ENCODE measurements around the gene ZSCAN26.

Gene ZSCAN26

GRCh38 chr6:28225056-28225834, 41.7 kb upstream of the ZSCAN26 start, which contains the start of gene ZSCAN9:
Gene ZSCAN9 (plus strand): TSS chr6:28225275. CDS start chr6:28227085, 1,810 bp downstream.
- Histone ChIP-seq H3K36me3 (ENCODE audit: control insufficient read depth in 4 of 4, insufficient read depth in 4 of 4, low read length in 3 of 4) (peaks cover 6 to 31% (median 24%) of the 10 kb centered on the region in 4 experiments), H3K9me3 (ENCODE audit: control extremely low read depth in 1 of 5, control insufficient read depth in 4 of 5, insufficient read depth in 2 of 5, low read depth in 1 of 5, low read length in 4 of 5) (no peaks in the 10 kb centered on the region), H3K4me3 (ENCODE audit: control insufficient read depth in 1 of 7, extremely low read depth in 1 of 7, insufficient read depth in 4 of 7, low read depth in 2 of 7, low read length in 6 of 7) (peak within 1 kb of the TSS; percentile 79 to 98 (median 91)), H3K27ac (ENCODE audit: insufficient read depth in 1 of 2, low read depth in 1 of 2, low read length in 2 of 2, poor library complexity in 1 of 2, severe bottlenecking in 2 of 2) (peak within 1 kb of the TSS; percentile 51 to 87), H3K4me1 (ENCODE audit: control extremely low read depth in 1 of 4, control insufficient read depth in 4 of 4, insufficient read depth in 4 of 4, low read length in 3 of 4) (peaks cover 16 to 42% (median 29%) of the 10 kb centered on the region in 4 experiments), H3K27me3 (replicated peaks in 2 of 5; ENCODE audit: control insufficient read depth in 4 of 5, insufficient read depth in 5 of 5, low read length in 4 of 5) (peaks cover 0 to 4% (median 0%) of the 10 kb centered on the region in 5 experiments)
- WGBS (ENCODE audit: insufficient coverage), result 0% methylated on average over 34 of the region's 45 CpGs
- POLR2A ChIA-PET, result no interaction called here
- CTCF ChIA-PET, result no interaction called here
- DNase-seq, result peak; percentile 56 to 64 (median 63)

- POLR2A ChIA-PET, result interaction anchor here (1.0 kb wide), 1 partner anchor 65 kb away, joined by 5 read pairs; no protein-coding TSS in a partner anchor
- Histone ChIP-seq H3K36me3 (ENCODE audit: control insufficient read depth in 4 of 4, insufficient read depth in 4 of 4, low read length in 3 of 4) (peaks cover 9 to 42% (median 32%) of the 10 kb centered on the region in 4 experiments), H3K27ac (ENCODE audit: insufficient read depth in 1 of 2, low read depth in 1 of 2, low read length in 2 of 2, poor library complexity in 1 of 2, severe bottlenecking in 2 of 2) (no peak overlapping the region), H3K9me3 (ENCODE audit: control extremely low read depth in 1 of 5, control insufficient read depth in 4 of 5, insufficient read depth in 2 of 5, low read depth in 1 of 5, low read length in 4 of 5) (no peaks in the 10 kb centered on the region), H3K27me3 (replicated peaks in 2 of 5; ENCODE audit: control insufficient read depth in 4 of 5, insufficient read depth in 5 of 5, low read length in 4 of 5) (peaks cover 0 to 4% (median 0%) of the 10 kb centered on the region in 5 experiments), H3K4me1 (ENCODE audit: control extremely low read depth in 1 of 4, control insufficient read depth in 4 of 4, insufficient read depth in 4 of 4, low read length in 3 of 4) (peaks cover 16 to 36% (median 25%) of the 10 kb centered on the region in 4 experiments), H3K4me3 (ENCODE audit: control insufficient read depth in 1 of 7, extremely low read depth in 1 of 7, insufficient read depth in 4 of 7, low read depth in 2 of 7, low read length in 6 of 7) (peak overlapping the region in 3 of 7 experiments; percentile 87 to 93 (median 91))
- DNase-seq, result no peak
- 100% methylated on average over 1 of the region's 2 CpGs for WGBS (ENCODE audit: insufficient coverage)
- CTCF ChIA-PET, result interaction anchor here (1.5 to 1.6 kb wide), 3 partner anchors 21 to 157 kb away, joined by 3 read pairs; partner anchors contain the start of gene PGBD1
These were observed 40.5 kb upstream of the ZSCAN26 start for GRCh38 chr6:28226460-28226859.

- no peak overlapping the region for H3K27ac ChIP-seq (ENCODE audit: insufficient read depth in 1 of 2, low read depth in 1 of 2, low read length in 2 of 2, poor library complexity in 1 of 2, severe bottlenecking in 2 of 2)
- H3K4me1 ChIP-seq (ENCODE audit: control extremely low read depth in 1 of 4, control insufficient read depth in 4 of 4, insufficient read depth in 4 of 4, low read length in 3 of 4), result peaks cover 0 to 12% (median 6%) of the 10 kb centered on the region in 4 experiments
- no peaks in the 10 kb centered on the region for H3K27me3 ChIP-seq (replicated peaks in 2 of 5; ENCODE audit: control insufficient read depth in 4 of 5, insufficient read depth in 5 of 5, low read length in 4 of 5)
- H3K9me3 ChIP-seq (ENCODE audit: control extremely low read depth in 1 of 5, control insufficient read depth in 4 of 5, insufficient read depth in 2 of 5, low read depth in 1 of 5, low read length in 4 of 5), result peaks cover 0 to 11% (median 0%) of the 10 kb centered on the region in 5 experiments
- ChIA-PET POLR2A (no interaction called here), CTCF (interaction anchor here (1.1 kb wide), 1 partner anchor 14 kb away, joined by 4 read pairs; no protein-coding TSS in a partner anchor)
- peaks cover 9 to 66% (median 55%) of the 10 kb centered on the region in 4 experiments for H3K36me3 ChIP-seq (ENCODE audit: control insufficient read depth in 4 of 4, insufficient read depth in 4 of 4, low read length in 3 of 4)
- no peak overlapping the region for H3K4me3 ChIP-seq (ENCODE audit: control insufficient read depth in 1 of 7, extremely low read depth in 1 of 7, insufficient read depth in 4 of 7, low read depth in 2 of 7, low read length in 6 of 7)
- 96% methylated on average over 9 of the region's 11 CpGs for WGBS (ENCODE audit: insufficient coverage)
- DNase-seq, result no peak
These were observed 34.2 kb upstream of the ZSCAN26 start for GRCh38 chr6:28232785-28233184.

GRCh38 chr6:28235912-28236452, 31.0 kb upstream of the ZSCAN26 start:
- H3K4me1 ChIP-seq (ENCODE audit: control extremely low read depth in 1 of 4, control insufficient read depth in 4 of 4, insufficient read depth in 4 of 4, low read length in 3 of 4), result peaks cover 0 to 8% (median 2%) of the 10 kb centered on the region in 4 experiments
- DNase-seq, result no peak
- H3K27ac ChIP-seq (ENCODE audit: insufficient read depth in 1 of 2, low read depth in 1 of 2, low read length in 2 of 2, poor library complexity in 1 of 2, severe bottlenecking in 2 of 2), result no peak overlapping the region
- H3K36me3 ChIP-seq (ENCODE audit: control insufficient read depth in 4 of 4, insufficient read depth in 4 of 4, low read length in 3 of 4), result peaks cover 9 to 42% (median 34%) of the 10 kb centered on the region in 4 experiments
- 100% methylated on average over 2 of the region's 3 CpGs for WGBS (ENCODE audit: insufficient coverage)
- no peak overlapping the region for H3K4me3 ChIP-seq (ENCODE audit: control insufficient read depth in 1 of 7, extremely low read depth in 1 of 7, insufficient read depth in 4 of 7, low read depth in 2 of 7, low read length in 6 of 7)
- POLR2A ChIA-PET, result no interaction called here
- CTCF ChIA-PET, result no interaction called here
- peaks cover 0 to 11% (median 0%) of the 10 kb centered on the region in 5 experiments for H3K9me3 ChIP-seq (ENCODE audit: control extremely low read depth in 1 of 5, control insufficient read depth in 4 of 5, insufficient read depth in 2 of 5, low read depth in 1 of 5, low read length in 4 of 5)
- H3K27me3 ChIP-seq (replicated peaks in 2 of 5; ENCODE audit: control insufficient read depth in 4 of 5, insufficient read depth in 5 of 5, low read length in 4 of 5), result no peaks in the 10 kb centered on the region

- Histone ChIP-seq H3K9me3 (ENCODE audit: control extremely low read depth in 1 of 5, control insufficient read depth in 4 of 5, insufficient read depth in 2 of 5, low read depth in 1 of 5, low read length in 4 of 5) (no peaks in the 10 kb centered on the region), H3K27me3 (replicated peaks in 2 of 5; ENCODE audit: control insufficient read depth in 4 of 5, insufficient read depth in 5 of 5, low read length in 4 of 5) (no peaks in the 10 kb centered on the region), H3K4me3 (ENCODE audit: control insufficient read depth in 1 of 7, extremely low read depth in 1 of 7, insufficient read depth in 4 of 7, low read depth in 2 of 7, low read length in 6 of 7) (no peak overlapping the region), H3K36me3 (ENCODE audit: control insufficient read depth in 4 of 4, insufficient read depth in 4 of 4, low read length in 3 of 4) (peaks cover 2 to 15% (median 13%) of the 10 kb centered on the region in 4 experiments), H3K27ac (ENCODE audit: insufficient read depth in 1 of 2, low read depth in 1 of 2, low read length in 2 of 2, poor library complexity in 1 of 2, severe bottlenecking in 2 of 2) (no peak overlapping the region), H3K4me1 (ENCODE audit: control extremely low read depth in 1 of 4, control insufficient read depth in 4 of 4, insufficient read depth in 4 of 4, low read length in 3 of 4) (peaks cover 0 to 8% (median 2%) of the 10 kb centered on the region in 4 experiments)
- DNase-seq, result no peak
- CTCF ChIA-PET, result no interaction called here
- POLR2A ChIA-PET, result no interaction called here
- 100% methylated on average over 1 of the region's 1 CpG for WGBS (ENCODE audit: insufficient coverage)
These were observed 27.3 kb upstream of the ZSCAN26 start for GRCh38 chr6:28239636-28240035.

GRCh38 chr6:28240471-28240870, 26.5 kb upstream of the ZSCAN26 start:
- Histone ChIP-seq H3K27me3 (replicated peaks in 2 of 5; ENCODE audit: control insufficient read depth in 4 of 5, insufficient read depth in 5 of 5, low read length in 4 of 5) (no peaks in the 10 kb centered on the region), H3K36me3 (ENCODE audit: control insufficient read depth in 4 of 4, insufficient read depth in 4 of 4, low read length in 3 of 4) (peaks cover 2 to 22% (median 18%) of the 10 kb centered on the region in 4 experiments), H3K27ac (ENCODE audit: insufficient read depth in 1 of 2, low read depth in 1 of 2, low read length in 2 of 2, poor library complexity in 1 of 2, severe bottlenecking in 2 of 2) (no peak overlapping the region), H3K4me1 (ENCODE audit: control extremely low read depth in 1 of 4, control insufficient read depth in 4 of 4, insufficient read depth in 4 of 4, low read length in 3 of 4) (peaks cover 0 to 8% (median 2%) of the 10 kb centered on the region in 4 experiments), H3K9me3 (ENCODE audit: control extremely low read depth in 1 of 5, control insufficient read depth in 4 of 5, insufficient read depth in 2 of 5, low read depth in 1 of 5, low read length in 4 of 5) (no peaks in the 10 kb centered on the region), H3K4me3 (ENCODE audit: control insufficient read depth in 1 of 7, extremely low read depth in 1 of 7, insufficient read depth in 4 of 7, low read depth in 2 of 7, low read length in 6 of 7) (no peak overlapping the region)
- POLR2A ChIA-PET, result no interaction called here
- CTCF ChIA-PET, result no interaction called here
- WGBS (ENCODE audit: insufficient coverage), result no CpG with 5 or more reads among the region's 1 CpG
- no peak for DNase-seq

GRCh38 chr6:28243946-28244345, 23.0 kb upstream of the ZSCAN26 start:
- 80% methylated on average over 1 of the region's 3 CpGs for WGBS (ENCODE audit: insufficient coverage)

More at GRCh38 chr6:28243946-28244345, 23.0 kb upstream of the ZSCAN26 start:
- Histone ChIP-seq H3K27ac (ENCODE audit: insufficient read depth in 1 of 2, low read depth in 1 of 2, low read length in 2 of 2, poor library complexity in 1 of 2, severe bottlenecking in 2 of 2) (no peak overlapping the region), H3K4me3 (ENCODE audit: control insufficient read depth in 1 of 7, extremely low read depth in 1 of 7, insufficient read depth in 4 of 7, low read depth in 2 of 7, low read length in 6 of 7) (no peak overlapping the region), H3K27me3 (replicated peaks in 2 of 5; ENCODE audit: control insufficient read depth in 4 of 5, insufficient read depth in 5 of 5, low read length in 4 of 5) (no peaks in the 10 kb centered on the region), H3K36me3 (ENCODE audit: control insufficient read depth in 4 of 4, insufficient read depth in 4 of 4, low read length in 3 of 4) (peaks cover 13 to 49% (median 44%) of the 10 kb centered on the region in 4 experiments), H3K4me1 (ENCODE audit: control extremely low read depth in 1 of 4, control insufficient read depth in 4 of 4, insufficient read depth in 4 of 4, low read length in 3 of 4) (no peaks in the 10 kb centered on the region), H3K9me3 (ENCODE audit: control extremely low read depth in 1 of 5, control insufficient read depth in 4 of 5, insufficient read depth in 2 of 5, low read depth in 1 of 5, low read length in 4 of 5) (no peaks in the 10 kb centered on the region)
- POLR2A ChIA-PET, result no interaction called here
- no peak for DNase-seq
- CTCF ChIA-PET, result no interaction called here
